ENCODE measurements around the gene CEP41.
"Not testable (repeated sequence)": the region's sequence is repeated elsewhere in the genome, so short reads cannot be mapped to it uniquely, and the experiment has no call there.

Gene CEP41

DNA sequence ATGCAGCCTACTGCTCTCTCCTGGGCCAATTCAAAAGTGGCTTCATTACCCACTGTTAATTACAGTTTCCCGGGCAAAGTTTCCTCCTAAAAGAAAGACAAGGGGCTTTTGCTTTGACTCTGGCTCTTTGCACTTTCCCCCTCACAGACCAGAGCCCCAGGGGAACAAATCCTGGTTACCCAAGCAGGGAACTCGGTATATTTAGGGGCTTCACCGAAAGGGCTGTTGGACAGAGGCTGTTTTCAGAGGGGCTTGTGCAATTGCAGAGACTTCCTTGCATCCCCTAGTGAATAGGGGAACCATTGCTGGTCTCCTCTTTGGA, 53.5 kb downstream of the CEP41 start:
- DNase-seq (ENCODE audit: low spot score): no peak

DNA sequence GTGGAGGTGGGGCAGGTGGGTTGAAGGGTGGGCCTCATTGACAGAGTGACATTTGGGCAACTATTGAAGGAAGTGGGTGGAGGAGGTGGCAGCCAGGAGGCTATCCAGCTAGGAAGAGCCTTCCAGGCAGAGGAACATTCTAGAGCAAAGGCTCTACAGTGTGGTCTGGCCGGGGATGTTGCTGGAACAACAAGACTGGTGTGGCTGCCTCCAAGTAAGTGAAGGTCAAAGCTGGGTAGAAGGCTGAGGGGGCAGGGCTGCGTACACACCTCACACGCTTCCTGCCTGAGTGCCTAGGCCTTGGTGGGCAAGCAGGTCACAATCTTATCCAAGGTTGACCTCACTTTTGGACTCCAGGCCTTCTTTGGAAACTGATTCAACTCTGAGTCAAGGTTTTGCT, 53.9 kb downstream of the CEP41 start:
- DNase-seq (ENCODE audit: low spot score): no peak

DNA sequence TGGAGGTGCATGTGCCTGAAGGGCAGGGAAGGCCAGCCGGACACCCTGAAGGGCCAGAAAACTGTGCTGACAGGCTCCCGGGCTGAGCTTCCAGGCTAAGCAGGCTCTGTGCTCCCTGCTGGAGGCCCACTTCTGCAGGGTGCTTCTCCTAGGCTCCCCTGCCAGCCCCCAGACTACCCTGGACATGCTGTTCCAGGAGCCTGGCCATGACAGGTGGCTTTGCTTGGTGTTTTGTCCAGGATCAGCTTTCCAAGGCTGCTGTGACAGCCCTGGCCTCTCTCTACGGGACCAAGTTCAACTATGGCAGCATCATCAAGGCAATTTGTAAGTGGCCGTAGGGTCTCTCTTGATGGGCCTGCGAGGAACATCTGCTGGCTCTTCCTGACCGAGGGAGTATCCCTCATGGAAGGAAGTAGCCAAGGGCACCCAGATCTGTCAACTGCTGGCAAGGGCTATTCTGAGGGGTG, 55.2 kb downstream of the CEP41 start:
- DNase-seq (ENCODE audit: low spot score): no peak

DNA sequence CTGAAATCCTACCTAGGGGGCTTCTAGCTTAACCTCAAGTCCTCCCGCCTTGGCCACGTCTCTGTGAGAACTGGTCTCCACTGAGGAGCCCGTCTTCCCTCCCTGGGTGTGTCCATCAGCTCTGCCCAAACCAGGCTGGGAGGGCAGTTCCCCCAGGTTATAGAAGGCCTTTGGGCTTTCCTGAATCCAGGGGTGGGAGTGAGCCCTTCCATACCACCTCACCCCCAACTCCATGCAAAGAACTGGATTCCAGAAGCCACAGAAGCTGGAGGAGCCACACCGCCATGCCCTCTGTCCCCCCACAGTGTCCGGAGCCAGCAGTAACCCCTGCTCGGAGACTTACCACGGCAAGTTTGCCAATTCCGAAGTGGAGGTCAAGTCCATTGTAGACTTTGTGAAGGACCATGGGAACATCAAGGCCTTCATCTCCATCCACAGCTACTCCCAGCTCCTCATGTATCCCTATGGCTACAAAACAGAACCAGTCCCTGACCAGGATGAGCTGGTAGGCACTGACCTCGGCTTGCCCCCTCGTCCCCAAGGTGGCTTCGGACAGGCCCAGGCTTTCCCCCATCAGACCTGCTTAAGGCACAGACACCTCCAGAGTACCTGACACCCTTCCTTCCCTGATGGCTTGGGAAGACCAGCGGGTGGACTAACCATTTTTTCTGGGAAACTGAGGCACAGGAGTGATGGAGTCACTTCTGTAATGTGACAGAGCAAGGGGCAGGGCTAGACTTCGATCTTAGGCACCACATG, 55.8 kb downstream of the CEP41 start:
- DNase-seq (ENCODE audit: low spot score): no peak

DNA sequence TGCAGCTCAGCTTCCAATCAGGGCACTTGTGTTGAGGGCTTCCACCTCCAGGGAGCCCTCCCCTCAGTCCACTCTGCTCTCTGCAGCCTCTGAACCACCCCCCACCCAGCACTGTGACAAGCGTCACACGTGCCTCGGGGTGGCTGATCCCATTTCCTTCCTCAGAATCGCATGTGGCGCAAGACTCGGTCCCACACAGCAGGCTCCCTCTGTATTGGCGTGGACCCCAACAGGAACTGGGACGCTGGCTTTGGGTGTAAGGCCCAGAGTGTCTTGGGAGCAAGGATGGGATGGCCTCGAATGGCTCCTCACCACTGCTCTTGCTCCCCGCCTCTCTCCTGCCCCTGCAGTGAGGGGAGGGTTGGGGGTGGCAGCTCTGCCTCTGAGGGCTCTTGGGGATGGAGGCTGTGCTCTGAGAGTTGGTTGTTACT, 56.4 kb downstream of the CEP41 start:
- DNase-seq (ENCODE audit: low spot score): no peak

DNA sequence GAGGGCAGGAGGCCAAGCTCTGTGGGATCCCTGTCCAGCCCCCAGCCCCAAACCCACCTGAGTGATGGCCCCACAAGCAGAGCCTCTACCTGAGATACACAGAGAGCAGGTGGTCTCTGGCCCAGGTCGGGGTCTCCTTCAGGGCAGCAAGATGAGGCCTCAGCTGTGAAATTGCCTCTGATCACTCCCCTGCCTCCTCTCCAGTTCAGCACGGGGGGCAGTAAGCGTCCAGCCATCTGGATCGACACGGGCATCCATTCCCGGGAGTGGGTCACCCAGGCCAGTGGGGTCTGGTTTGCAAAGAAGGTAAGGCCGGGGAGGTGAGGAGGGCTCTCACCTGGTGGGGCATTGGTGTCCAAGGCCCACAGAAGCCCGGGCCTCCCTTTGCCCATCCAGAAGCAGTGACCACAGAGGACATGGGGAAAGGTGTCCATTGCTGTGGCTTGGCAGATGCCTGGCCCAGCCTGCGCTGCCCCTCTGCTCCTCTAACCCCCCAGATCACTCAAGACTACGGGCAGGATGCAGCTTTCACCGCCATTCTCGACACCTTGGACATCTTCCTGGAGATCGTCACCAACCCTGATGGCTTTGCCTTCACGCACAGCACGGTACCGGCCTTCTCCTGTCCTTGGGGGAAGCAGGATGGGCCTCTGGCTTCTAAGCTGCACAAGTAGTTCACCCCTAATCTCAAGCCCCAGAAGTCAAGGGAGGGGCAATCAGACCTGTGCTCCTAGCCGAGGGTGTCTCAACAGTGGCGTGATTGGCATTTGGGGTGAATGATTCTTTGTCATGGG, 57.4 kb downstream of the CEP41 start:
- DNase-seq (ENCODE audit: low spot score): no peak

DNA sequence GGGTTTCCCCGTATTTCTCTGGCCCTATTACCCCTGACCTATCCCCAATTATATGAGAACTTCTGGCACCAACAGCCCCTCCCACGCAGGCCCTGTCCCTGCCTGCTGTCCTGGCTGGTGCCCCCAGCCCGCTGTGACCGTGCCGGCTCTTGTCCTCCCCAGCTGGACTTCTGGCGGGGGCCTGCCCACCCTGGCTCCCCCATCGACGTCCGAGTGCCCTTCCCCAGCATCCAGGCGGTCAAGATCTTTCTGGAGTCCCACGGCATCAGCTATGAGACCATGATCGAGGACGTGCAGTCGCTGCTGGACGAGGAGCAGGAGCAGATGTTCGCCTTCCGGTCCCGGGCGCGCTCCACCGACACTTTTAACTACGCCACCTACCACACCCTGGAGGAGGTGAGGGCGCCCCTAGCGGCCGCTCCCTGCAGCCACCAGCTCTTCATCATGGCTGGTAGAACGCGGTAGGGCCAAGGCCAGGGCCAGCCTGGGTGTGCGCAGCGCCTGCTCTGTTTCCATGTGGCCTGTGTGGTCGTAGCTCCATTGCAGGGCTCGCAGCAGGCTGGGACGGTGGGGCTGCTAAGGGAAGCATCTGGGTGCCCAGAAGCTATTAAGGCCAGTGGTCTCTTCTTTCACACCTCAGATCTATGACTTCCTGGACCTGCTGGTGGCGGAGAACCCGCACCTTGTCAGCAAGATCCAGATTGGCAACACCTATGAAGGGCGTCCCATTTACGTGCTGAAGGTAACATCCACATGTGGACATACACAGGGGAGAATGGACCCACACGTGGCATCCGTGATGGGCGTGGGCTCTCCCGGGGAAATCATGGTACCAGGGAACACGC, 59.1 kb downstream of the CEP41 start:
- no peak for DNase-seq (ENCODE audit: low spot score)

DNA sequence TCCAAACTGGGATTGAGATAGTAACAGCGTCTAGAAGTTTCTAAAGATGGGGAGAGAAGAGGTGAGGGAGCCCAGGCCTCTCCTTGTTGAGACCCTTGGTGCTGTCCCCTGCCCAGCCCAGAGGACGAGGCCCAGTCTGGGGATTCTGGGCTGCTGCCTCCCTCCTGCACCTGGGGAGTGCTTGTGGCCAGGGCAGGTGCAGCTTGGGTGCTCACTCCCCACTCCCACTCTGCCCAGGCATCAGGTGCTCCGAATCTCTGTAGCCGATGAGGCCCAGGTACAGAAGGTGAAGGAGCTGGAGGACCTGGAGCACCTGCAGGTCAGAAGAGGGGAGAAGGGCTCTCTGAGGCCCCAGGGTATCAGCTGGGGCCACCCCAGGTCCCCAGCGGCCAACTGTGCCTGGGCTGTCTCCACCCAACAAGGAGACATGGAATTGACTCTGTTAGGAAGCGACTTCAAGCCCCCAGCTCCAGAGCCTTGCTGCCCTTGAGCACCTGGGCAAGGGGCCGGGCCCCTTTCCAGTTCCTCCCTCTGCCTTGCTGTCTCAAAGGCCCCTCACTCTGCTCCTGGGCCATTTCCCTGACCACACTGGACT, 59.9 kb downstream of the CEP41 start:
- no peak for DNase-seq (ENCODE audit: low spot score)

DNA sequence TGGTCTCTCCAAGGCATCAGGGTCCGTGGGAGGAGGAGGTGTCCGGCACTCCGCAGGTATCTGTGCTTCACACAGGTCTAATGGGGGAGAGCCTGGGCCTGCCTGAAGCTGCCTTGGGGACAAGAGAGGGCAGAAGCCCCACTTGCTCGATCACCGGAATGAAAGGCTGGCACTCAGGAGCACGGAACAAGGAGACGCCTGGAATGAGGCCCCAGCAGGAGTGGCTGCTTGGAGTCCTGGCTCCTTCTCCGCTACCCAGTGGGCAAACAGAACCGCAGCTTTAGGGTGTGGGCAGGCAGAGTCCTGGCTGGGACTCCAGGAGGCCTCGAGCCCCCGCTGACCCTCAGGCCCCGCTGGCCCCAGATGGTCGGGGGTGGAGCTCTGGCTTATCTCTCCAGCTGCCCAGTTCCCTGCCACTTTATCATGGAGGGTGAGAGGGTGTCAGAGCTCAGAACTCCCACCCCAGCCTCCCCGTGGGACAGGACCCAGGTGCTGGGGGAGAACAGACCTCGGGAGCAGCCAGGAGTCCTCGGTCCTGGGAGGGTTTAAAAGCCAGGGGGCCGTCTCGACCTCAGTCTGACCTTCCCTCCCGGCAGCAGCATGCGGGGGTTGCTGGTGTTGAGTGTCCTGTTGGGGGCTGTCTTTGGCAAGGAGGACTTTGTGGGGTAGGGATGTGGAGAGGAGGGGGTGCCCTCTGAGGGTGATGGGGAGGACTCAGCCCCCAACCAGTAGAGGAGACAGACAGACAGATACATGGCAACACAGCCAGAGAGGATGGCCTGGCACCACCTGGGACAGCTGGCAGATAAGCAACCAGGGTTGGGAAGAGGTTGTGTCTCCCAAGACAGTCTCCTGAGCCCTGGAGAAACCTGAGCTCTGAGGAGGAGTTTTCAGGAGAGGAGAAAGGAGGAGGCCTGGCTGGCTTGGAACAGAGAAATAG, 60.6 kb downstream of the CEP41 start, which contains the start of gene CPA1:
TSS of gene CPA1 (plus strand) at position 574 of the 940 bp plus-strand sequence. CDS start at position 601, 27 bp downstream.
- no peak for DNase-seq (ENCODE audit: low spot score)

DNA sequence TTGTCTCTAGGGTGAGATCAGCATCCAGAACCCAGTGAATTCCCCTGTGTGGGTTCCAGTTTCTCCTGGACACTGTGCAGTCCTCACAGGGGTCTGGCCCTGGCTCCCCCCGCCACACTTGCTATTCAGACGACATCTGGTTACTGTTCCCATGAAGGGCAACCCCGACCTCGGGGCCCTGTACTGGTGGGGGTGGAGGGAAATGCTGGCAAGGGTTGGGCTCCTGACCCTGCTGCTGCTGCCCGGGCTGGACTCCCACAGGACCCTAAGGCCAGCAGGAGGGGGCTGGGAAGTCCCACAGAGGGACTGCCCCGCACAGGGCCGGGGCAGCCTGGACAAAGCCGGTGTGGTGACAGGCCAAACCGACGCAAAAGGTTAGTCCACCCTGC, 61.3 kb downstream of the CEP41 start:
- no peak for DNase-seq (ENCODE audit: low spot score)

DNA sequence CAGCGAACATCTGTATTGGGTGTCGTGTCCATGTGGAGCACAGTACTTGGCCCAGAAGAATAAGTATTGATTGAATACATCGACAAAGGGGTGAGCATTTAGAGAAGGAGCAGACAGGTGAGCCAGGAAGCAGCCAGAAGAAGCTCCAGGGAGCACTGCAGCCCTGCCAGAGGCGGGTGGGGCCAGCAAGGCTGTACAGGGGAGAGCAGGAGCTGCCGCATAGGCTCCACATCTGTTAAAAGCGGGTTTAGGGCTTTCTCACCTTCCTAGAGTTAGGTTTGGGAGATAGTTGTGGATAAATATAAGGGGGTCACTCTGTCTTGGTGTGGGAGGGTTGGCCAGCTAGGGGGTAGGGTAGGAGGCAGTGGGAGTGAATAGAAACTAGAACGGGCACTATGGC, 61.8 kb downstream of the CEP41 start:
- no peak for DNase-seq (ENCODE audit: low spot score)

DNA sequence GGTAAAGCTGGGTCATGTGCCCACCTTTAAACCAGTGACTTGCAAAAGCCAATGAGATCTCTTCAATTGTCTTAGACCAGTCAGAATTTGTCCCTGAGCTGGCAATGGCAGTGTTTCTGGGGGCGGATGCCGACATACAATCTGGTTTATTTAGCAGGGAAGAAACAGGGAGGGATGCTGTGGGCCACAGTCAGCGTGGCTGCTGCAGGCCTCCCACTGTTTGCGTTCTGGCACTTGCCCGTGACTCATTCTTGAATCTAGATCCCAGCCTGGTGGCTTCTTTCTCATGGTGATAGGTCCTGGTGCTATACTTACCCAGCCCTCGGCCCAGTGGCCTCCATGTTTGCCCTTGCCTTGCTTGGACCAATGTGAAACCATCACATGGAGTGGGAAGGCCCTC, 63.6 kb downstream of the CEP41 start:
- DNase-seq (ENCODE audit: low spot score): no peak

DNA sequence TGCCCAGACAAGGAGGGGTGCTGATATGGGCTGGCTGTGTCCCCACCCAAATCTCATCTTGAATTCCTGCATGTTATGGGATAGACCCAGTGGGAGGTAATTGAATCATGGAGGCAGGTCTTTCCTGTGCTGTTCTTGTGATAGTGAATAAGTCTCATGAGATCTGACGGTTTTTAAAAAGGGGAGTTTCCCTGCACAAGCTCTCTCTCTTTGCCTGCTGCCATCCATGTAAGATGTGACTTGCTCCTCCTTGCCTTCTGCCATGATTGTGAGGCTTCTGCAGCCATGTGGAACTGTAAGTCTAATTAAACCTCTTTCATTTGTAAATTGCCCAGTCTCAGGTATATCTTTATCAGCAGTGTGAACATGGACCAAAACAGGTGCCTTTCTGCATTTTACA, 64.4 kb downstream of the CEP41 start:
- DNase-seq (ENCODE audit: low spot score): not testable (repeated sequence)

DNA sequence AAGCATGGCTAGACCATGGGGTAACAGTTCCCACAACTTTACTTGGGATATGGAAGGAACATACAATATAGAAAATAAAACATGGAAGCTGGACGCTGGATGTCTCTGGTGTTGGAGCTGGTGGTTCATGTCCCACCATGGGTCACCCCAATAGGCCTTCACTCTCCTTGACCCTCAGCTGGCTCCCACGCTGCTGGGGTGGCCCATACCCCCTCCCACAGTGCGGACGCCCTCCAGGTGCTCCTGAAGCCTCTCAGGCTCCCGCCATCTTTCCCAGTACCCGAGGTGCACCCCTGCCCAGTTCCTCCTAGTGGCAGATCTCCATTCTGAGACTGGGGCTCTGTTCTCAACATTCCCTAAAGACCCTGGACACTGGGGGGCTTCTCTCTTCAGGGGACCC, 66.3 kb downstream of the CEP41 start:
- DNase-seq (ENCODE audit: low spot score): no peak

DNA sequence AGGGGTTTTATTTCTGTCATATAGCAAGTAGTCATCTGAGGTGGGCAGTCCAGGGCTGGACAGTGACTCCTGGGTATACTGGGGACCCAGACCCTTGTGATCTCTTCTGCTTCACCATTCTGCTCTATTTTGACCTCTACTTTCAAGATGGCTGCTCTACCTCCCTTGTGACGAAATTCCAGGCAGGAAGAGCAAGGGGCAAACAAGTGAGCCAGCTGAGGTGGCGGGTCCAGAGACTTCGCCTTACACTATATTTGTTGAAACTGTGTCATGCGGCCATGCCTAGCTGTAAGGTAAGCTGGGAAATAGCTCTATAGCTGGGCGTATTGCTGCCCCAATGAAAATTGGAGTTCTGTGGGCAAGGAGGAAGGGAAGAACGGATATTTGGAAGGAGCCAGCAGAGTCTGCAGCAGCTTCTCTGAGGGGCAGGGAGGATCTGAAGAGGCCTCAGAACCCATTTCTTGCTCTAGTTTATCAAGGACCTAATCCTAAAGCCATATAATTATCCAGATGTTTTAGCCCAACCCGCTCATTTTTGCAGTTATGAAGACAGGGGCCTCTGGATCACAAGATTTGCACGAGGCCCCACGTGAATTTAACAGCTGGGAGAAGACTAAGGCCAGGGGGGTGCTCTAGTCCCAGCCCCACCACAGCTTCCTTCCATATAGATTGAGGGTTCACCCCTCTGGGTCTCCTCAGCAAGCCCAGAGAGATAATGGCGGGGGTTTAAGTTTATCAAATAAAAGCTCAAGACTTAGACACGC, 68.2 kb downstream of the CEP41 start:
- no peak for DNase-seq (ENCODE audit: low spot score)

DNA sequence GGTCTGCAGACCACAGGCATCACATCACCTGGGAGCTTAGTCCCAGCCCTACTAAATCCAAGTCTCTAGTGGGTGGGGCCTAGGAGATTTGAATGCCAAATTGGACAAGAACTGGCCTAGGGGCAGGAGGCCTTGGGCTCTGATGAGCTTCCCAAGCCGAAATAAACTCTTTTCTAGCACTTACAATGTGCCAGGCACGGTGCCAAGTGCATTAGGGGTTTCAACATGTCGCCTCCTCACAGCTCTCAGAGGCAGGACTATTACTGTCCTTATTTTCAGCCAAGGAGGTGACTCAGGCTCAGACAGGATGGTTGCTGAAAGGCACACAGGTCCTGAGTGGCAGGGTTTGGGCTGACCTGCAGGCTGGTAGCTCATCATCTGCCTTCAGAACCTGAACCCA, 69.8 kb downstream of the CEP41 start:
- no peak for DNase-seq (ENCODE audit: low spot score)

DNA sequence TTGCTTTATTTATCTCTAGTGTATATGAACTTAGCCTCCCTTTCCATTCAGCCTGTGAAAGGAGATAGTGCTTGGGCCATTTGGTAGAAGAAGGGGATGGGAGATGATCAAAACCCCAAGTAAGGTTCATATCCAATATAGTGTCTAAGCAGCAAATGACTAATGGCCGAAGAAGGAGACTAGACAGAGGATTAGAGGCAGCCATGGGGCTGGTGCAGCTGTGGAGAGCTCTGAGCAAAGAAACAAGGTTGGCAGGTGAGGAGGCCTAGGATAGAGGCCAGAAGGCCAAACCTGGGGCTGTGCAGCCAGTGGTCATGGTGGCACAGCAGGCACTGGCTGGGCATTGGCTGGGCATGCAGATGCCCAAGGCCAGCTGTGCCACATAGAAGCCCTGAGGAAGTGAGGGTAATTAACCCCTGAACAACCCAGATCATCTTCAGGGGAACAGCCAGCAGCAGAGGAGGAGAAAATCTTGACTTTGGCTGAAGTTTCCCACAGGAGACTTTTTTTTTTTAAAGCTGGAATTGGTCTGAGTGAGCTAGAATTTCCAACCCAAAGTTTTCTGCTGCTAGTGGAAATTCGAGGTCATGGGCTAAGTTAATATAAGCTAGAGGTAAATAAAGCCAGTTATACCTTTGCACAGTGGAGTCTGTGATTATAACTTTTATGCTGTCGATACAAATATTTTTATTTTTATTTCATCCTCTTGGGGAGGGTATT, 70.8 kb downstream of the CEP41 start:
- DNase-seq (ENCODE audit: low spot score): no peak

DNA sequence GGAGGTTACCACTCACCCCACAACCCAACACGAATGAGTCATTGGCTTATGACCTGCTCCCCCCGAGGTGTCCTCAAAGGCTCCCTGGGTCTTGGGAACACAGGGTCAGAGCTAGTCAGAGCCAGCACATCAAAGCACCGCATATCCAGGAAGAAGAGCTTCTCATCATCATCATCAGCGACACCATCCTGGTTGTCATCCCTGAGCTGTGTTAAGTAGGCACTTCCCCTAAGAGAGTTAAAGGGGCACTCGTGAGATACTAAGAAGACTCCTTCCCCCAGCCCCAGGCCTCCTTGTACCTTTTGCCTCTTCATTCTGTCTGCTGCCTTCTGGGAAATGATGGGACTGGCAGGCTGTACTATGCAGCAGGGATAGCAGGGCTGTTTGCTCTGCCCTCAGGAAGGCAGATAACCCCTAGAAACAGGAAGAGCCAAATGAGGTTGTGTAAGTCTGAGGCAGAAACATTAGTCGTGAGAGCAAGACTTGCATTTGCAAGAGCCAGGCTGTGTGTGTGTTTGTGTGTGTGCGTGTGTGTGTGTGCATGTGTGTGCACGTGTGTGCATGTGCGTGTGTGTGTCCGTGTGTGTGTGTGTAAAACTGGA, 71.6 kb downstream of the CEP41 start:
- DNase-seq (ENCODE audit: low spot score): no peak
